Activated T-cell treated with anti-CD3 and anti-CD28 coated beads, Interleukin-2, amount 50 U/mL, for 1 hour (primary cell): ENCODE results near the gene NUP42.

Experiments
- DNase-seq: peaks from one replicate; pipeline ENCODE4 v3.0.0-alpha.2; 2020

Gene NUP42

DNA sequence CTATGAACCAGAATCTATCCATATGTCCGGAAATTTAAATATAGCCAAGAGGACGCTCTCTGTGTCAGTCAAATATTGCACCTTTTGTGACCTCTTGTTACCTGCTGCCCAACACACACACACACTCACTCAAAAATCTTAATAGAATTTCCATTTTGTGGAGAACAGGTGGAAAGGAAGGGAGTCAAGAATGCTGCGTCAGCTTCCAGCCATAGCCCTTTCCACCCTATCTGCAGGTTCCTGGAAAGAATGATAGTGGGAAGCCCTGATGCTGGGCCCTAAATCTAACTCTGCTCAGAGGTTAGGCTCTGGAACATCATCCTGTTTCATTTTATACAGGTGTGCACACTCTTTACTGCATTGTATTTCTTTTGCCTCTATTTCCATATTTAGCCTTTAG, 55.2 kb downstream of the NUP42 start:
- DNase-seq, result no peak

DNA sequence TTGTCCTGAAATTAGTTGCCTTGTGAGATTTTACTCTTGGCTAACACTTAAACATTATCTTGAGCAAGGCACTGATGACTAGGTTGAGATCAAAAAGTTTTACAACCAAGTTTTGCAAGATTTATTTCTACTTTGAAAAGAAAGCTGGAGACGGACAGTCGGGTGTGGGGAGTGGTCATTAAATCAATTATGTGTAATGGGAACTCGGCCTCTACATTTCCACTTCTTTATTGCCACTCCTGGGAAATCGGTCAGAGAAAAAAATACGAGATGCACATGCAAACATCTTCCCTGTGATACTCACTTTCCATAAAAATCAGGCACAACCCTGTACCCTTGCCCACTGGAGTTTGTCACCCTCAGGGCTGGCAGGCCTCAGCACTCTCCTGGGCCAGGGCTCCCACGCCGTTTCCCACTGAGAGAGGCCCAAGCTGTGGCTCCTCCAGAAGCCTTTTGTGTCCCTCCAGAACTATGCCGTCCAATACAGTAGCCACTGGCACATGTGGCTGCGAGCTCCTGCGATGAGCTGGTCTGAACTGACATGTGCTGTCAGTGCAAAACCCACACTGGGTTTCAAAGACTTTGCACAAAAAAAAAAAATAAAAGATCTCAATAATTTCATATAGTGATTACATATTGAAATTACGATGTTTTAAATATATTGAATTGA, 57.3 kb downstream of the NUP42 start:
- no peak for DNase-seq

DNA sequence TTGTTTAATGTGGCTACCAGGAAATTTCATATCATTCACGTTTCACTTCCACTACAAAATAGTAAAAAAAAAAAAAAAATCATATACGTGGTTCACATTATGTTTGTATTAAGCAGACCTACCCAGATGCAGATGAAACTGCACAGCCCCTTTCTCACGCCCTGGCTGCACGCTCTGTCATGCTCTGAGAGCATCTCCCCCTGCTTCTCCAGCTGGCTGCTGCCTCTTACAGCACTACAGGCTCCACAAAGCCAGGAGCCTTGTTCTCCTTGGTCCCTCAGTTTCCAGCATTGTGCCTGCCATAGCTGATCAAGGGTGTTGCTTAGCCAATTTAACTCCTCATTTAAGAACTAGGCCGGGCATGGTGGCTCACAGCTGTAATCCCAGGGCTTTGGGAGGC, 57.9 kb downstream of the NUP42 start:
- no peak for DNase-seq

DNA sequence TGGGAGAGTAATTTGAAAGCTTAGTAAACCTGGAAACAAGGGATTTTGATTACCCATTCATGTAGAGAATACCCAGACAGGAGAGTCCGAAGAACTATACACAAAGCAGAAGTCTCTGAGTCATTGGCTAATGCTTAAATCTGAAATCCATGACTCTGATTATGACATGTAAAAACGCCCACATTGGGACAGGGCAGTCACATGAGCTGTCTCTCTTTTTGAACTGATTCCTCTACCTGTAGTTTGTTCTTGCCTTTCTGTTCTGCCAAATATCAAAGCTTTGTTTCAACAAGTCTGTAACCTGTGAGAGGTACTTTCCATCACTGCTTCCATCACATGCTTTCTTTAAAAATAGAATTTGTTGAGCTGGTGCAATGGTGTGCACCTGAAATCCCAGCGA, 60.5 kb downstream of the NUP42 start:
- no peak for DNase-seq

DNA sequence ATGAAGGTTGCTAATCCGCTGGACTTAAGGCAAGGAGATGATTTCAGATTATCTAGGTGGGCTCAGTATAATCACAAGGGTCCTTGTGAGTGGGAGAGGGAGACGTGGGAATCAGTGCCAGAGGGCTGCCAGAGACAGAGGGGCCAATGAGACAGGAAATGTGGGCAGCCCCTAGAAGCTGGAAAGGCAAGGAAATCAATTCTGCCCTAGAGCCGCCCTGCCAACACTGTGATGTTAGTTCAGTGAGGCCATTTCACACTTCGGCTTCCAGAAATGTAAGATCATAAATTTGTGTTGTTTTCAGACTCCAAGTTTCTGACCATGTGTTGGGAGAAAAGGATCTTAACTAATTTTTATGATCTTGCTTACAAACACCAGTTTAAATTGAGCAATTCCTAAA, 61.1 kb downstream of the NUP42 start:
- no peak for DNase-seq

DNA sequence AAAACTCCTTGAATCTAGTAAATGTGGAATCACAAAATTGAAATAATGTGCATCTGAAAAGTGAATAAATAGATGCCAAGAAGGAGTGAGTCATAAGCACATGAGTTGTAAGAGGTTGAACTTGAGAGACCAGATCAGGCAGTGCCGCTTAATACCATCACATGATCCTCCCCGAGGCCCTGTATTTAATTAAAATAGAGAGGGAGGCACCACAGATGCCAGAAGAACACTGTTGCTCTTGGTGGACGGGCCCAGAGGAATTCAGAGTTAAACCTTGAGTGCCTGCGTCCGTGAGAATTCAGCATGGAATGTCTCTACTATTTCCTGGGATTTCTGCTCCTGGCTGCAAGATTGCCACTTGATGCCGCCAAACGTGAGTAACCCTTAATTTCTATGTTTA, 64.7 kb downstream of the NUP42 start, which contains the start of gene GPNMB:
Gene GPNMB, plus strand, starts transcription at position 221 of the 400 bp plus-strand sequence. Its CDS starts 83 bp downstream, at position 304.
- DNase-seq, result no peak

DNA sequence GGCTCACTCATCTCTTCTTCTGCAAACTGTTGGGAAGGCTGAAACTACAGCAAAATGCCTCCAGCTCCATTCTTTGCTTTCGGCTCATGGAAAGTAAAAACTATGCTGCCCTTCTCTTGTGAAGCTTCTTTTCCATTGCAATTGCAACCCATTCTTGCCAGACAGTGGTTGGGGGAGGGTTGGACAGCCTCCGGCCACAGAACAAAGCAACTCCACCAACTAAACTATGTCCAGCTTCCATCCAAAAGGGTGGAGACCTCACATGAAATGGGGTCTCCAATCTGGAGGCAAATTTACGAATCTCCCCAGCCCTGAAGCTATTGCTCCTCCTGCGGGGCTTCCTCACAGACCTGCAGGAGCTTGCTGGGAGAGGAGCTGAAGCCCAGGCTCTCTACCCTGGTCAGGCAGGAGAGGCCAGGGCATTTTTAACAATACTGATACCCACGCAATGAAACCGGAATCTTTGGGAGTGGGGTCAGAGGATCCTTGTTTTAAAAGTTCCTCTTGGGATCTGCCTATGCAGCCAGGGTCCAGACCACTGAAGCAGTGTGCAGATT, 65.3 kb downstream of the NUP42 start:
- no peak for DNase-seq

DNA sequence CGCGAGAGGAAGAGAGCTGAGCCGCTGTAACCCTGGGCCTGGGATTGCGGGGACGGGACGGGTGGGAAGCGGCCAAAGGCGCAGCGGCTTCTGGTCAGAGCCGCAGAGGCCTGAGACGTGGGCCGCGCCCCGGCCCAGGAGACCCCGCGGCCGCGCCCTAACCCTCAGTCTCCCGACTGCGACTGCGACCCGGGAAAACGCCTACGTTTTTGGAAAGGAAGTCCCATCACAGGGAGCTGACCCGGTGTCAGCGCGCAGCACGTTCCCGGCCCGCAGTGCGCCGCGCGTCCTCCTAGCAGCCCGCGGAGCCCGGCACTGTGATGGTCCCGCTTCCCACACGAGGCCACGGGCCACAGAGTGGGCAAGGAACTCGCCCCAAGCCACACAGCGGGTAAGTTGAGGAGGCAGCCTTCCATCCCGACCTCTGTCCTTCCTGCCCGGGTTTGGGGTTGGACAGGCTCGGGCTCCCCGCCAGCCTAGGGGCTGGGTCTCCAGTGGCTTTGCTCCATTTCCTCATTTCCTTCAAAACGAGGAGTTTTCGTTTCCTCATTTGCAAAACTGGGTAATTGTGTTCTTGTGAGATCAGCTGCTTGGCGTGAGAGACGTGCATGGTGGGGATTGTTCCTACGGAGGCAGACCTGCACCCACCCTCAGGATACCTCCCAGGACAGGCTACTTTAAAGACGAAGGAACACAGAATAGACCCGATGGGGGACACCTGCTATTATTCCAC, 65.9 kb downstream of the NUP42 start:
- no peak for DNase-seq

DNA sequence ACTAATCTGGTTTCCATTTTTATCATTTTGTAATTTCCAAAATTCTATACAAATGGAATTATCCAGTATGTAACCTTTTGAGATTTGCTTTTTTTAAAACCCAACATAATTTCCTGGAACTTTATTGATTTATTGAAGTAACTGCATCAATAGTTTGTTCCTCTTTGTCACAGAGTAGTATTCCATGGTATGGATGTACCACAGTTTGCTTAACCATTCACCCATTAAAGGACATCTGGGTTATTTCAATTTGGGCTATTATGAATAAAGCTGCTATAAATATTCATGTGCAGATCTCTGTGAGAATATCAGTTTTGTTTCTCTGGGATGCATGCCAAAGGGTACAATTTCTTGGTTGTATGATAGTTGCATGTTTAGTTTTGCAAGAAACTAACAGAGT, 67.6 kb downstream of the NUP42 start:
- DNase-seq, result no peak
